ENCODE results near the gene SPECC1L. TPM values are rescaled to one million over a fixed set of nuclear protein-coding genes. Genes with fewer than 3 reads are reported as not detected.

Gene SPECC1L
- total RNA-seq, 8 experiments from 2014 or later: 17.0 to 52.1 (median 43.0) TPM

Other genes with a start within 250 kb of the SPECC1L start
- 1 to 10 TPM in 5 of 8 experiments, under 1 TPM in 3; 0.22 to 7.6 (median 1.3) TPM for gene SUSD2, start 89.3 kb upstream of the SPECC1L start, total RNA-seq
- gene GGT5, start 25.7 kb upstream of the SPECC1L start, total RNA-seq: 1 to 10 TPM in 3 of 8 experiments, under 1 TPM in 5; 0.16 to 8.7 (median 0.63) TPM
- 1 to 10 TPM in 7 of 8 experiments, under 1 TPM in 1; 0.20 to 3.4 (median 2.1) TPM for gene ADORA2A, start 156.8 kb downstream of the SPECC1L start, total RNA-seq
- under 1 TPM; 0.10 to 0.95 (median 0.32) TPM for gene UPB1, start 224.5 kb downstream of the SPECC1L start, total RNA-seq